Measurements from ENCODE around the gene SPIRE1.
"Not testable (repeated sequence)": the region's sequence is repeated elsewhere in the genome, so short reads cannot be mapped to it uniquely, and the experiment has no call there.

SPIRE1 gene

GRCh38 chr18:12645751-12646203 lies 12.1 kb downstream of the SPIRE1 start:
- DNase-seq (ENCODE audit: low read depth in 2 of 2): no peak

DNA sequence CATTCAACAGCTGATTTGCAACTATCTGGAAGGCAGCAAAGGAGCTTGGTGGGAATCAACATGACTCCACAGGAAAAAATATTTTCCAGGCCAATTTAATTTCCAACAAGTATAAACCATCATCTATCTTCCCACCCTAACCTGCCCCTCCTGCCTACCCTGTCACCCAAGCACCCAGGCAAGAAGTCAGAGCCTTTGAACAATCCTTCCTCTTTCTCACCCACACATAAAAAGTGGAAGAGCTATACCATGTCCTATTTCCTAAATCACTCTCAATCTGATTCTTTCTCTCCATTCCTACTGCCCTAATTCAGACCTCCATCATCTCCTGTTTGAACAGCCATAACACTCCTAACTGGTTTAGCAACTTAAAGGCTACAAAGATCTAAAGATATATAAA lies 12.7 kb downstream of the SPIRE1 start:
- no peak for DNase-seq (ENCODE audit: low read depth in 2 of 2)

DNA sequence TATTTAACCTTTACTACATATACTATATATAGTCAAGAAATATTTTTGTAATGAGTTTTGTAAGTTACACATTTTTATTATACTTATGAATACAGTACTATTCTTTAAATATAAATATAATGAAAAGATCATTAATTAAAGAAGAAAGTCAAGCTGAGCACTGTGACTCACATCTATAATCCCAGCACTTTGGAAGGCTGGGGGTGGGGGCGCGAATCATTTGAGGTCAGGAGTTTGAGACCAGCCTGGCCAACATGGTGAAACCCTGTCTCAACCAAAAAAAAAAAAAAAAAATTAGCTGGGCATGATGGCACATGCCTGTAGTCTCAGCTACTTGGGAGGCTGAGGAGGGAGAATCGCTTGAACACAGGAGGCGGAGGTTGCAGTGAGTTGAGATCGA lies 14.2 kb downstream of the SPIRE1 start:
- not testable (repeated sequence) for DNase-seq (ENCODE audit: low read depth in 2 of 2)

GRCh38 chr18:12640881-12641200 lies 17.1 kb downstream of the SPIRE1 start:
- no peak for DNase-seq (ENCODE audit: low read depth in 2 of 2)

DNA sequence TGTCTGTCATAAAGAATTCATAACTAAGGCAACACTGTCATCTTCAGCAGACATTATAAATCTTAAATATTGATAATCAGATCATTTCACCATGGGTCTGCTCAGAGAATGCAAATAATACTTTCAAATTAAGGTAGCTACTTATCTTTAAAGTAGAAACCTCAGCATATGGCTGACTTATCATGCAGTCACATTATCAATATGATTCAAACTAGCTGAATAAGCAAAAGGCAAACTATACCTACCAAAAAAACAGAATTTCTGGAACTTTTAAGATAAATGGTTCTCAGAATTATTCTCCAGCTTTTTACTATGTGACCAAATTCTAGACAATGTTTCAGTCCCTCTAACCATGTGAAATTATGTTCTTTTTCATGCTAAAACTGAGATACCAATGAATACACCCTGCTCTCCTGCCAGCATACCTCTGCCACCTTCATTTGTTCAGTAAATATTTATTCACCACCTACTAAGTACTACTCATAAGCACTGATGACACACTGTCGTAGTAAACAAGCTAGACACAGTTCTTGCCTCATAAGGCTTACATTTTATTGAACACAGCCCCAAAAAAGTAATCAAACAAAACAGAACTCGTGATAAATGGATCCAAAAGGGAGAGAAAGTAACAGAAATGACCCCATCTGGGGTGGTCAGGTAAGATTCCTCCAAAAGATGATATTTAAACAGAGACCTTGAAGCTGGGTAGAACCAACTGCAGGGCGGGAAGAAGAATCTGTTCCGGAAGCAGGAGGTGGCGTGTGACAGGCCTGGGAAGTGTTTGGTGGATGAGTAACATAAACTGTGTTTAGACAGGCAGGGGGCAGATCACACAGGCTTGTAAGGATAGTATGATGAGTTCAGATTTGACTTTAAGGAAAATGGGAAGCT lies 17.7 kb downstream of the SPIRE1 start:
- DNase-seq (ENCODE audit: low read depth in 2 of 2): no peak

DNA sequence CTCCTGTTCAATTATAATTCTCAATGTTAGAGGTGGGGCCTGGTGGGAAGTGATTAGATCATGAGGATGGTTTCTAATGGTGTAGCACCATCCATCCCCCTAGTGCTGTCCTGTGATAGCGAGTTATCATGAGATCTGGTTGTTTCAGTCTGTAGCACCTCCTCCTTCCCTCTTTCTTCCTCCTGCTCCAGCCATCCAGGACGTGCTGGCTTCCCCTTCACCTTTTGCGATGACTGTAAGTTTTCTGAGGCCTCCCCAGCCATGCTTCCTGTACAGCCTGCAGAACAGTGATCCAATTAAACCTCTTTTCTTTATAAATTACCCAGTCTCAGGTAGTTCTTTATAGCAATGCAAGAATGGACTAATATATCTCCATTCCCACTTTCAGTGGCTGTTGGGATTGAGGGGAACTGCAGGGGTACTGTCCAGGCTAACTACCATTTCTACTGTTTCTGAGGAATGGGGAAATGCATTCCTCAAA lies 19.2 kb downstream of the SPIRE1 start:
- DNase-seq (ENCODE audit: low read depth in 2 of 2): no peak

DNA sequence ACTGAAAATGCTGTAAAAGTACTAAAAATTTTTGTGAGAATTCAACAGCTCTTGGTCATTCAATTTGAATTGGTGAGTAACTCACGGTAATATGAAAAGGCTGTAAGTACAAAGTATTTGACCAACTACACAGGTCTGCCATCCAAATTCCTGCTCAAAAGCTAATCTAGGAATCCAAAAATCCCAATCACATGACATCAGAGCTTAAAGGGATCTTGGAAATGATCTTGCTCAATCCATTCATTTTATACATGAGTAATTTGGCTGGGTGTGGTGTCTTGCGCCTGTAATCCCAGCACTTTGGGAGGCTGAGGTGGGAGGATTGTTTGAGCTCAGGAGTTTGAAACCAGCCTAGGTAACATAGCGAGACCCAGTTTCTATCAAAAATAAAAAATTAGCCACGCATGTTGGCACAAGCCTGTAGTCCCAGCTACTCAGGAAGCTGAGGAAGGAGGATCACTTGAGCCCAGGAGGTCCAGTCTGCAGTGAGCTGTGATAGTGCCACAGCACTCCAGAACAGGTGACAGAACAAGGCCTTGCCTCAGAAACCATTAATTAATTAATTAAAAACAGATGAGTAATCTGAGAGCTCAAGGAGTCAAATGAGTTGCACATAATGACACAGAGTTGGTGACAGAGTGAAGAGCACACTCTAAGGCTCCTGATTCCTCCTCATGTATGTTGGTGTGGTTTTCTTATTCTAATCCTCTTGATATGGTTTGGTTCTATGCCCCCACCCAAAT lies 19.8 kb downstream of the SPIRE1 start:
- no peak for DNase-seq (ENCODE audit: low read depth in 2 of 2)

GRCh38 chr18:12637393-12637792 lies 20.5 kb downstream of the SPIRE1 start:
- no peak for DNase-seq (ENCODE audit: low read depth in 2 of 2)

DNA sequence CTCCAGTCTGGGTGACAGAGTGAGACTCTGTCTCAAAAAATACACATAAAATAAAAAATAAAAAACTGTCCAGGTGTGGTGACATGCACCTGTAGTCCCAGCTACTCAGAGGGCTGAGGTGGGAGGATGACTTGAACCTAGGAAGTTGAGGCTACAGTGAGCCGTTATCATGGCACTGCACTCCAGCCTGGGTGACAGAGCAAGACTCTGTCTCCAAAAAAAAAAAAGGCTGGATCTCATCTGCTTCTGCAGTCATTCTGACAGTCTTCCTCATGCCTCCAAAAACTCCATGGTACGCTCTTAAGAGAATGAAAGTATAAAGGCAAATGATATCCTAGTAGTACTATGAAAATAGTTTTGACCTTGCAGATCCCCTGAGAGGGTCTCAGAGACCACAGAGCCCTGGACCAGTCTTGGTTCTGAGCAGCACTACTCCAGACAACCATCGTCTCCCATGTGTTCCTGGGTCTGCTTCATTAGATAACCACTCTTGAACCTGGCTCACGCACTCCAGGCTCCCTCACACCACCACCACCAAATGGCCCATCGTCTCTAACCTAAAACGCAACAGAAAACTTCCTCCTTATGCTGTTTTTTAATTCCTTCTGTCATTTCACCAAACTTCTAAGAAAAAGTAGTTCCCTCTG lies 26.0 kb downstream of the SPIRE1 start:
- no peak for DNase-seq (ENCODE audit: low read depth in 2 of 2)

GRCh38 chr18:12630136-12630535 lies 27.8 kb downstream of the SPIRE1 start:
- no peak for DNase-seq (ENCODE audit: low read depth in 2 of 2)

DNA sequence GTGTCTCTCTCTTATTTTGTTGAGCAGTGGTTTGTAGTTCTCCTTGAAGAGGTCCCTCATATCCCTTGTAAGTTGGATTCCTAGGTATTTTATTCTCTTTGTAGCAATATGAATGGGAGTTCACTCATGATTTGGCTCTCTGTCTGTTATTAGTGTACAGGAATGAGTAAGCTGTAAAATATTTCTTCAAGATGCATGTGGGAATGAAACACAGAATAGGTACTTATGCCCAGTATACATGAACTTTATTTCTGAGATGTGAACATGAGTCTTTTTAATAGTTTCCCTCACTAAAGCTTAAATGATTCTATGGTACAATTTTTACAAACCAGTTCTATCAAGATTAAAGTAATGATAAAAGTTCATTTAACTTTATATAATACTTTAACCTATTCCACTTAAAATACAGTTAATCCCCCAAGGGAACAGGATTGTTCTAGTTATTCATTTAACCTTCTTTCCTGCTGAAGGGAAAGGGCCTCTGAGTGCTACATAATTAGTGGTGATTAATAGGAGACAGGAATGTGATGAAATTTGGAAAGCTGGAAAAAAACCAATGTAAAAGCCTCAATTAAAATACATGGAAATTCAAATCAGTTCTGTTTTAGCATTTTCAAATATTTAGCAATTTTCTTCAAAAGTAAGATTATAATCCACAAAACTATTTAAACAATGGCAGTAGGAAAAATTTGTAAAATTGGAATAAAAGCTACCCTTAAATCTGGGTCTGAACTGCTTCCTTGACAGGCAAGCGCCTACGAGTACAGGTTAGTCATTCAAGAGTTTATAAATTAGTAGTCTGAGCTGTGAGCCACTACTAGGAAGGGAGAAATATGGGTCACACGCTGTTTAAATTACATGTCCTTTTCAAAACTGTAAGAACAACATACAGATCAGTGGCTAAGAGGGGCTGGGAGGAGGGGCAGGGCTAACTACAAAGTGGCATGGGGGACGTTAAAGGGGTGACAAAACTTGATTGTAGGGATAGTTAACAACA lies 28.9 kb downstream of the SPIRE1 start:
- no peak for DNase-seq (ENCODE audit: low read depth in 2 of 2)

- DNase-seq (ENCODE audit: low read depth in 2 of 2): not testable (repeated sequence)
These were observed 30.7 kb downstream of the SPIRE1 start for GRCh38 chr18:12627199-12627598.

DNA sequence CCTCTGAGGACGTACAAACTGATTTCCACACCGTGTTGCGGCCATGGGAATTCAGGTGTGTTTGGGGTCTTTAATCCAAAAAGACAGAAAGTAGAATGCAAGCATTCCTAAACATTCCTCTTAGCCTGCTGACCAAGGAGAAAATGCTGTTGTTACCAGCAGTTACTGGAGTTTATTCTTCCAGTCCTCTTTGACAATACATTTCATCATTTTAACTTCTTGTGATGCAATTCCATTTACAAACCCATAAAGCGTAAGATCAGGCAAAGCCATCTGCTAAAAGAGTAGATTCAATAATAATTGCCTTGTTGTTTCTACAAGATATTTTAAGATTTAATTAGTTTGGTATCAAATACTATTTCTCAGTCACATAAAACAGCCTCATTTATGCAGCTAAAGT lies 32.7 kb downstream of the SPIRE1 start:
- no peak for DNase-seq (ENCODE audit: low read depth in 2 of 2)

DNA sequence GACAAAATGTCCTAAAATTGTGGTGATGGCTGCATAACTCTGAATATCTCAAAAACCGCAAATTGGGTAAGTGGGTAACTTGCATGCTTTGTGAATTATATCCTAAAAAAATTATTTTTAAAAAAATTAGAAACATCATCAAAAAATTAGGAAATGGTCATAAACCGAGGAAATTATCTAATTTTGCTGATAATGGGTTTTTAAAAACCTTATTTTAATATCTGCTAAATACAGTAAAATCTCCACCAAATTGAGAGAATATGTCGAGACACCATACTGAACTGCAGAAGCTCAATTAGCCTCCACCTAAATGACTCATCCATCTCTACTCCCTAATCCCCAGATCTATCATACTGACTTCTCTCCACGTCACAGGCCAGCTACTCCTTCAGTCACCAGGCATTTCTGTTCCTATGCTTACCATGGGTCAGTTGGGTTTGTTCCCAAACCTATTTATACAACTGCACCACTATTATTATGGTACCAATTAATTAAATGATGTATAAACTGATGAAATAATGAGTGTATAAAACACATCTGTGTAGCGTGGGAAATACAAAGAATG lies 36.1 kb downstream of the SPIRE1 start:
- no peak for DNase-seq (ENCODE audit: low read depth in 2 of 2)

GRCh38 chr18:12615748-12616147 lies 42.2 kb downstream of the SPIRE1 start:
- DNase-seq (ENCODE audit: low read depth in 2 of 2): no peak

GRCh38 chr18:12608301-12608700 lies 49.6 kb downstream of the SPIRE1 start:
- no peak for DNase-seq (ENCODE audit: low read depth in 2 of 2)

DNA sequence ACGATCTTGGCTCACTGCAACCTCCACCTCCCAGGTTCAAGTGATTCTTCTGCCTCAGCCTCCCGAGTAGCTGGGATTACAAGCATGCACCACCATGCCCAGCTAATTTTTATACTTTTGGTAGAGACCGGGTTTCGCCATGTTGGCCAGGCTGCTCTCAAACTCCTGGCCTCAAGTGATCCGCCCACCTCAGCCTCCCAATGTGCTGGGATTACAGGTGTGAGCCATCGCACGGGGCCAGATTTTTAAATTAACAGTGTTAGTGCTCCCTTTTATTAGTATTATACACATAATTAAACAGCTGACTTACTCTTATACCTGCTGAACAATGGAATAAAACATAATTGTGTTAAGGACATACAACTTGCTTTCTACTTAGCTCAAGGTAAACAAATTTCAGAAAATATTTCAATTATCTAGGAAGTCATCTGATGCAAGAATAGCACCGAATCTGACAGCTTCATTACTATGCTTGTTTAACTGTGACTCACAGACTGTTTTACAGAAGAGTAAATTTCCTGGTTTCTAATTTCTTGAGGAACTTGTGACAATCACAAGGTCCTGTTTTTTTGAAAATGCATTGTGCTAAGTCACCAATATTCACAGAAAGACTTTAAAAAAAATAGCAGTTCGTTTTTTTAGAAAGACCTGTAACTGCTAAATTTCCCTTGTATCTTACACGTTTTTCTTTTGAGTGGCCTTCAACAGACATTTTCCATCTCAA lies 51.2 kb downstream of the SPIRE1 start:
- DNase-seq (ENCODE audit: low read depth in 2 of 2): no peak

DNA sequence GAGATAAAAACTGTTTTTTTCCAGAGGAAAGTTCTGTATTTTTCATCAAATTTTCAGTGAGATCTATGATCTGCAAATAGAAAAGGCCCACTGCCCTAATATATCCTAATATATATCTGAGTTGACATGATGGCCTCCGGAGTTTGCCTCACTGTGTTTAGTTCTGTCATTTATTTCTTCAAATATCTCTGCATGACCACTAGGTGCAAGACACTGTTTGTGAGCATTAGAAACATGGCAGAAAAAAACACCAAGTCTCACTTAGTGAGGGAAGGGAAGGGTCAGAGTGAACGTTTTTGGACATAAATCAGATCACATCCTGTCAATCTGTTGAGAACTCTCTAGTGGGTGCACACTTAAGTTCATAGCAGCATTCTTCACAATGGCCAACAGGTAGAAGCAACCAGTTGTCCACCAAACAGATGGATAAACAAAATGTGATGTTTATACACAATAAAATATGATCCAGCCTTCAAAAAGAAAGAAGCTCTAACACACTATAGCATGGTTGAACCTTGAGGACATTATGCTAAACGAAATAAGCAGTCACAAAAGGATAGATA lies 53.4 kb downstream of the SPIRE1 start:
- no peak for DNase-seq (ENCODE audit: low read depth in 2 of 2)

- DNase-seq (ENCODE audit: low read depth in 2 of 2): no peak
These were observed 57.9 kb downstream of the SPIRE1 start for GRCh38 chr18:12599966-12600365.

DNA sequence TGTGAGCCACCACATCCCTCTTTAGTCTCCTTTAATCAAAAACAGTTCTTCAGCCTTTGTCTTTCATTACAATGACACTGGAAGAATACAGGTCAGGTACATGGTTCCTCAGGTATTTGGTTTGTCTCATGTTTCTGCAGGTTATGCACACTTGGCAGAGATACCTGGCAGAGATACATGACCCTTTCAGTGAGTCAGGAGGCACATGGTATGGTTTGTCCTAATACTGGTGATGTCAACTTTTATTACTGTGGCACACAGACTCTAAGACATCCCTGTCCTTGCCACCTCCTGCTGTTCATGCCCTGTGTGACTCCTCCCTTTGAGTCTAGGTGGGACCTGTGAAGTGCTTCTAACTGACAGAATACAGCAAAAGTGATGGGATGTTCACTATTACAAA lies 58.4 kb downstream of the SPIRE1 start:
- no peak for DNase-seq (ENCODE audit: low read depth in 2 of 2)

Measured in stimulated activated CD4-positive, alpha-beta T cell treated with anti-CD3 and anti-CD28 coated beads, Interleukin-4, amount 100 ng/mL, for 48 hours (primary cell).